Calu3 (cell line): Measurements from ENCODE around the gene SNCAIP. TPM values are rescaled to one million over a fixed set of nuclear protein-coding genes. Genes with fewer than 3 reads are reported as not detected.

Experiments used
- BruUV-seq: library from RNA; stranded (reverse); fragments of 400-500 nt; replicated peaks from 2 replicates; lab custom pipeline; 2021; lab: Mats Ljungman, UMichigan
- CTCF ChIA-PET: fragments of 300-600 bp; sonication (Branson Sonifier 250); formaldehyde crosslinking; loops from one replicate; lab custom pipeline; 2022; ENCODE audit warnings: antibody characterized with exemption; lab: Charles Lee
- DNase-seq: peaks from one replicate; pipeline ENCODE4 v3.0.0; 2022
- H3K27ac Mint-ChIP-seq: one replicate; pipeline ENCODE4 v1.8.0; 2022; ENCODE audit warnings: mixed read lengths; ENCODE audit not compliant: unreplicated experiment
- H3K27me3 Mint-ChIP-seq: one replicate; pipeline ENCODE4 v1.8.0; 2022; ENCODE audit warnings: mixed read lengths; ENCODE audit not compliant: unreplicated experiment
- H3K36me3 Mint-ChIP-seq: one replicate; pipeline ENCODE4 v1.8.0; 2022; ENCODE audit warnings: mild to moderate bottlenecking, moderate library complexity, mixed read lengths; ENCODE audit not compliant: insufficient read depth, unreplicated experiment
- H3K4me1 Mint-ChIP-seq: one replicate; pipeline ENCODE4 v1.8.0; 2022; ENCODE audit warnings: mild to moderate bottlenecking, low read depth, mixed read lengths; ENCODE audit not compliant: unreplicated experiment
- H3K4me3 Mint-ChIP-seq: one replicate; pipeline ENCODE4 v1.8.0; 2022; ENCODE audit warnings: mild to moderate bottlenecking, low read depth, moderate library complexity, mixed read lengths; ENCODE audit not compliant: unreplicated experiment
- H3K9me3 Mint-ChIP-seq: one replicate; pipeline ENCODE4 v1.8.0; 2022; ENCODE audit warnings: low read depth, mixed read lengths; ENCODE audit not compliant: unreplicated experiment
- intact Hi-C: fragments of 100-400 bp; cut with micrococcal nuclease; formaldehyde crosslinking; loops from one replicate; pipeline ENCODE4 v1.10.0; 2022; ENCODE audit not compliant: unreplicated experiment
- total RNA-seq: library from RNA; stranded (reverse); gene quantifications from 2 replicates; pipeline ENCODE4 v1.2.3, GENCODE V29; 2022
- TF ChIP-seq, protein P1 (sequence below): fragments of 200-600 bp; IDR thresholded peaks from one replicate; pipeline ENCODE4 v1.8.0; 2022; ENCODE audit warnings: antibody characterized with exemption; ENCODE audit not compliant: unreplicated experiment

SNCAIP gene
- total RNA-seq, 1 experiment from 2014 or later: not detected

DNA sequence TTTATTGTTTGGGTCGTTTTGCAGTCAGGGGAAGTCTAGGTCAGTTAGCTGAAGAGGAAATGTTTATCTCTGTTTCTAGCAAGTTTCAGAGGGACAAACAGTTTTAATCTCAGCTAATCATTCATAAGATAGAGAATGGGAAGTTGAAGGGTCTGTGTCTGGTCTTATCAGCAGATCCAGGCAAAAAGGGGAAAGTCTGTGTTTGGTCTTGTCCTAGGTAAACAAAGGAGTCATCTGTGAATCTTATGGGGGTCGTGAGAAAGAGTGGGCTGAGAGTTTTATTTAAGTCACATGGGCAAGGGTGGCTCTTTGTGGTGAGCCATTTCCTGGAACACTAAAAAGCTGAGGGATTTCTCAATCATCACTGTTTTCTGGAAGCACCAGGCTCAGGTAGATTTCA lies 5.6 kb upstream of the SNCAIP start:
- TF ChIP-seq, protein P1, sequence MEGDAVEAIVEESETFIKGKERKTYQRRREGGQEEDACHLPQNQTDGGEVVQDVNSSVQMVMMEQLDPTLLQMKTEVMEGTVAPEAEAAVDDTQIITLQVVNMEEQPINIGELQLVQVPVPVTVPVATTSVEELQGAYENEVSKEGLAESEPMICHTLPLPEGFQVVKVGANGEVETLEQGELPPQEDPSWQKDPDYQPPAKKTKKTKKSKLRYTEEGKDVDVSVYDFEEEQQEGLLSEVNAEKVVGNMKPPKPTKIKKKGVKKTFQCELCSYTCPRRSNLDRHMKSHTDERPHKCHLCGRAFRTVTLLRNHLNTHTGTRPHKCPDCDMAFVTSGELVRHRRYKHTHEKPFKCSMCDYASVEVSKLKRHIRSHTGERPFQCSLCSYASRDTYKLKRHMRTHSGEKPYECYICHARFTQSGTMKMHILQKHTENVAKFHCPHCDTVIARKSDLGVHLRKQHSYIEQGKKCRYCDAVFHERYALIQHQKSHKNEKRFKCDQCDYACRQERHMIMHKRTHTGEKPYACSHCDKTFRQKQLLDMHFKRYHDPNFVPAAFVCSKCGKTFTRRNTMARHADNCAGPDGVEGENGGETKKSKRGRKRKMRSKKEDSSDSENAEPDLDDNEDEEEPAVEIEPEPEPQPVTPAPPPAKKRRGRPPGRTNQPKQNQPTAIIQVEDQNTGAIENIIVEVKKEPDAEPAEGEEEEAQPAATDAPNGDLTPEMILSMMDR: no peak
- Mint-ChIP-seq H3K4me3 (no peak overlapping the region), H3K4me1 (no peaks in the 10 kb centered on the region), H3K36me3 (peaks cover 5% of the 10 kb centered on the region), H3K9me3 (peaks cover 4% of the 10 kb centered on the region), H3K27me3 (peaks cover 20% of the 10 kb centered on the region), H3K27ac (no peak overlapping the region)
- BruUV-seq: no TSS peak
- intact Hi-C loops: no loop called here
- DNase-seq: no peak
- CTCF ChIA-PET: interaction anchor here (0.6 kb wide), 1 partner anchor 47 kb away, joined by 6 read pairs; no protein-coding TSS in a partner anchor

DNA sequence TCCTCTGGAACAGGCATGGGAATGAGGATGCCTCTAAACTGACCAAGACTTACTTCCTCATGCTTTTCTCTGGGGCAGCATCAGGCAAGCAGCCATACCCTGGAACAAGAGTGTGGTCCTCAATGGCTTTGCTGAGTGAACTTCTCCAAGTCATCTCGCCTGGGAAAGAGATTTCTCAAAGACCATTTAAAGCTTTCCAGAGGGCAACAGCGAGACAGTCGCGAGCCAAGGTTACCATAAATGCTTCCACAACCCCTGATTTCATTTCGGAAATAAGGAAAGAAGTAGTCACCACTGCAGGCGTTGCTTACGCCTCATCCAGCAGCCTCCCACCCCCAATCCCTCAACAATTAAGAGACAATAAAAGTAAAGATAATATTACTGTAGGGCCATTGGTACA lies 1.1 kb upstream of the SNCAIP start:
- TF ChIP-seq, protein P1: no peak
- intact Hi-C loops: loop anchor here (5.0 kb wide), 2 partner anchors 106 to 181 kb away; no protein-coding TSS in a partner anchor
- CTCF ChIA-PET: no interaction called here
- peak overlapping the region; percentile 75 for H3K4me3 Mint-ChIP-seq
- H3K27ac Mint-ChIP-seq: no peak overlapping the region
- H3K4me1 Mint-ChIP-seq: peaks cover 13% of the 10 kb centered on the region
- H3K27me3 Mint-ChIP-seq: peaks cover 60% of the 10 kb centered on the region
- no TSS peak for BruUV-seq
- DNase-seq: no peak
- peaks cover 16% of the 10 kb centered on the region for H3K36me3 Mint-ChIP-seq
- peaks cover 4% of the 10 kb centered on the region for H3K9me3 Mint-ChIP-seq

DNA sequence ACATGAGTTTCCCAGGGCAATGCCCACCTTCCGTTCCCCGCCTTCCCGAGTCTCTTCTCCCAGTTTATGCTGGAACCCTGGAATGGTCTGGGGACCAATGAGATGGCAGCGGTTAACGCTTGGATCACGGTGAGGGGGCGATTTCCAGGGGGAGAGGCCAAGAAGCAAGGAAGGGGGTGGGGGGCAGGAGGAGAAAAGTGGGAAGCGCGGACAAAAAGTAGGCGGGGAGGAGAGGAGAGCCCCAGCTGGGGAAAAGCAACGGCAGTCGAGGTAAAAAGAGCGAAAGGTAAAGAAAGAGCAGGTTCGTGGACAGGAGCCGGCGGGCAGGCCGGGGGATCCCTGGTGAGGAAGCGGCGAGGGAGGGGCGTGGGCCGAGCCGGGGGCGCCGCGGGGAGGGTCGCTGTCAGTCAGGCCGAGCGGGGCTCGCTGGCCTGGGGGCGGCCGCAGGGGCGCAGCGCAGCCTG lies 508 bp upstream of the SNCAIP start:
- Mint-ChIP-seq H3K36me3 (peaks cover 16% of the 10 kb centered on the region), H3K4me3 (peak overlapping the region; percentile 75), H3K9me3 (peaks cover under 1% of the 10 kb centered on the region), H3K27ac (no peak overlapping the region), H3K27me3 (peaks cover 66% of the 10 kb centered on the region), H3K4me1 (peaks cover 13% of the 10 kb centered on the region)
- CTCF ChIA-PET: no interaction called here
- intact Hi-C loops: loop anchor here (5.0 kb wide), 2 partner anchors 106 to 181 kb away; no protein-coding TSS in a partner anchor
- DNase-seq: no peak
- TF ChIP-seq, protein P1: no peak
- BruUV-seq: no TSS peak

DNA sequence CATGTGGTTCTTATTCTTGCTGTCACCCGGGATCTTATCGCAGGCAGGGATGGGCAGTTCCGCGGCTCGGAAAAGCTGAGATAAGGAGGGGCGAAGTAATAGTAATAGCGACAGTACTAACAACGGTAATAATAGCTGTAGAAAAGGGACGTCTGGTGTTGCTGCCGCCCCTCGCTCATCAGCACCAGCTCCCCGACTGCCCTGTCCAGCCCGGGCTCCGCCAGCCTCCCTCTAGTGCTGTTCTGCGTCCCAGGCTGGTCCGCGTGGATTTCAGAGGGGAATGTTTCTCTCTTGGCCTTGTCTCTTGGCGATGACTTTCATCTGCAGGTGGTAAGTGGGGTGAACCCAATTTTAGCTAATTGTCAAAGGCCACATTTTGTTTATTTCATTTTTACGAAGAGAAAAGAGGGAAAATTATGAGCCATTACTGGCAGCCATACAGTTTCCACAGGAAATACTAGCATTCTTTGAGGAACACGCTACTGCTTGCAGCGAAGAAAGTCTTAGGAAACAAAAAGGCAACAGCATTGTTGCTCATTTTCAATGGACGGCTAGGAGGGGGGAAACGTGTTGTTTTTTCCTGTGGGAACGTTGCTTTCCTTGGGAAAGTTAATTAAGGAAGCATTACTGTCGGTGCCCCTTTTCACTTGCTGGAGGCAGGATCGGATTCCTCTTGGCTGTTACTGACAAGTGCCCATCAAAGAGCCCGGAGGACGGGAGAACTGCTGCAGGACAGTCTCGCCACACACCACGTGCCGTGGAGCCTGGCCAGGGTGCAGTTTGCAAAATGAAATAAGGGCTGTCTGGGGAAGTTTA lies 762 bp downstream of the SNCAIP start:
- Mint-ChIP-seq H3K9me3 (no peaks in the 10 kb centered on the region), H3K27ac (no peak overlapping the region), H3K4me1 (peaks cover 13% of the 10 kb centered on the region), H3K4me3 (peak overlapping the region; percentile 75), H3K36me3 (peaks cover 16% of the 10 kb centered on the region), H3K27me3 (peaks cover 79% of the 10 kb centered on the region)
- DNase-seq: peak; percentile 28
- intact Hi-C loops: loop anchor here (5.0 kb wide), 2 partner anchors 105 to 180 kb away; no protein-coding TSS in a partner anchor
- no TSS peak for BruUV-seq
- TF ChIP-seq, protein P1: no peak
- CTCF ChIA-PET: interaction anchor here (0.9 kb wide), 1 partner anchor 180 kb away, joined by 3 read pairs; no protein-coding TSS in a partner anchor
